ENCODE data around the gene METTL26. TPM values are rescaled to one million over a fixed set of nuclear protein-coding genes. Genes with fewer than 3 reads are reported as not detected.

The METTL26 gene
- total RNA-seq, 1 donor from 2014 or later, result 75.3 TPM

- Mint-ChIP-seq H3K9me3 (no peaks in the 10 kb centered on the region), H3K27me3 (ENCODE audit: low read depth) (peaks cover 9% of the 10 kb centered on the region)
Measured at GRCh38 chr16:640614-641013, 4.5 kb upstream of the METTL26 start.

GRCh38 chr16:638836-639235 lies 2.7 kb upstream of the METTL26 start:
- no peak for TF ChIP-seq CTCF (conservative IDR thresholded peaks at IDR 0.05)
- Mint-ChIP-seq H3K27ac (ENCODE audit: unreplicated experiment) (no peak overlapping the region), H3K27me3 (ENCODE audit: low read depth) (peaks cover 9% of the 10 kb centered on the region)

More at GRCh38 chr16:640614-641013, 4.5 kb upstream of the METTL26 start:
- peaks cover 4% of the 10 kb centered on the region for H3K36me3 Mint-ChIP-seq (ENCODE audit: low read depth)
- H3K4me1 Mint-ChIP-seq, result peaks cover 5% of the 10 kb centered on the region
- H3K4me3 Mint-ChIP-seq, result peak overlapping the region; percentile 59
- H3K27ac Mint-ChIP-seq (ENCODE audit: unreplicated experiment), result no peak overlapping the region
- TF ChIP-seq CTCF (conservative IDR thresholded peaks at IDR 0.05), result no peak
- DNase-seq (ENCODE audit: low read depth, low spot score), result no peak

GRCh38 chr16:638034-638543 lies 2.0 kb upstream of the METTL26 start:
- Mint-ChIP-seq H3K27me3 (ENCODE audit: low read depth) (peaks cover 7% of the 10 kb centered on the region), H3K27ac (ENCODE audit: unreplicated experiment) (no peak overlapping the region), H3K4me1 (peaks cover 5% of the 10 kb centered on the region), H3K36me3 (ENCODE audit: low read depth) (peaks cover 4% of the 10 kb centered on the region), H3K9me3 (no peaks in the 10 kb centered on the region), H3K4me3 (peak overlapping the region; percentile 78)
- DNase-seq (ENCODE audit: low read depth, low spot score), result no peak
- no peak for TF ChIP-seq CTCF (conservative IDR thresholded peaks at IDR 0.05)

More at GRCh38 chr16:638836-639235, 2.7 kb upstream of the METTL26 start:
- Mint-ChIP-seq H3K36me3 (ENCODE audit: low read depth) (peaks cover 4% of the 10 kb centered on the region), H3K4me1 (peaks cover 5% of the 10 kb centered on the region), H3K9me3 (no peaks in the 10 kb centered on the region), H3K4me3 (peak overlapping the region; percentile 72)
- no peak for DNase-seq (ENCODE audit: low read depth, low spot score)

GRCh38 chr16:637081-638018 lies 1.2 kb upstream of the METTL26 start:
- peak; percentile 80 for DNase-seq (ENCODE audit: low read depth, low spot score)
- Mint-ChIP-seq H3K4me3 (peak overlapping the region; percentile 98), H3K27me3 (ENCODE audit: low read depth) (peaks cover 7% of the 10 kb centered on the region), H3K9me3 (no peaks in the 10 kb centered on the region), H3K4me1 (peaks cover 5% of the 10 kb centered on the region), H3K27ac (ENCODE audit: unreplicated experiment) (no peak overlapping the region), H3K36me3 (ENCODE audit: low read depth) (peaks cover 4% of the 10 kb centered on the region)
- TF ChIP-seq CTCF (conservative IDR thresholded peaks at IDR 0.05), result no peak

GRCh38 chr16:635573-636205 lies 416 bp downstream of the METTL26 start:
- DNase-seq (ENCODE audit: low read depth, low spot score), result no peak
- H3K27ac Mint-ChIP-seq (ENCODE audit: unreplicated experiment), result no peak overlapping the region
- TF ChIP-seq CTCF (conservative IDR thresholded peaks at IDR 0.05), result no peak

More at GRCh38 chr16:635573-636205, 416 bp downstream of the METTL26 start:
- peaks cover 4% of the 10 kb centered on the region for H3K36me3 Mint-ChIP-seq (ENCODE audit: low read depth)
- H3K4me3 Mint-ChIP-seq, result peak overlapping the region; percentile 56
- peaks cover 7% of the 10 kb centered on the region for H3K27me3 Mint-ChIP-seq (ENCODE audit: low read depth)
- no peaks in the 10 kb centered on the region for H3K9me3 Mint-ChIP-seq
- peaks cover 5% of the 10 kb centered on the region for H3K4me1 Mint-ChIP-seq
